DND-41 (cell line): ENCODE measurements around the gene CFAP77.

Experiments
- EZH2 ChIP-seq: IDR thresholded peaks from 3 replicates; pipeline ENCODE4 v1.6.1; 2012; ENCODE audit warnings: borderline replicate concordance, low read depth, mild to moderate bottlenecking, moderate library complexity, low read length, inconsistent platforms; ENCODE audit not compliant: severe bottlenecking
- TF ChIP-seq, protein P1 (sequence below): IDR thresholded peaks from 2 replicates; pipeline ENCODE4 v1.5.1; 2012; ENCODE audit warnings: borderline replicate concordance, low read length, moderate library complexity, mild to moderate bottlenecking; ENCODE audit not compliant: poor library complexity, severe bottlenecking; ENCODE audit errors: extremely low read depth

DNA sequence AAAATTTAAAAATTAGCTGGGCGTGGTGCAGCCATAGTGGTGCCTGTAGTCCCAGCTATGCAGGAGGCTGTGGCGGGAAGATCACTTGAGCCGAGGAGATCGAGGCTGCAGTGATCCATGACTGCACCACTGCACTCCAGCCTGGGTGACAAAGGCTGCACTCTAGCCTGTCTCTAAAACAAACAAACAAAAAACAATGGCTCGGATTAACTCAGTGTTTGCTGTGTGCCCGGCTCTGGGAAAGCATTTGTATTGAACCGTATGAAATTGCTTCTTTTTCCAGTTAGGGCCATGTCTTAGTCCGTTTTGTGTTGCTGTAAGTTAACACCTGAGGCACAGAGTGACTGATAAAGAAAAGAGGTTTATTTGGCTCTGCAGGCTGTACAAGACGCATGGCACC is 62.6 kb downstream of the CFAP77 start:
- TF ChIP-seq, protein P1, sequence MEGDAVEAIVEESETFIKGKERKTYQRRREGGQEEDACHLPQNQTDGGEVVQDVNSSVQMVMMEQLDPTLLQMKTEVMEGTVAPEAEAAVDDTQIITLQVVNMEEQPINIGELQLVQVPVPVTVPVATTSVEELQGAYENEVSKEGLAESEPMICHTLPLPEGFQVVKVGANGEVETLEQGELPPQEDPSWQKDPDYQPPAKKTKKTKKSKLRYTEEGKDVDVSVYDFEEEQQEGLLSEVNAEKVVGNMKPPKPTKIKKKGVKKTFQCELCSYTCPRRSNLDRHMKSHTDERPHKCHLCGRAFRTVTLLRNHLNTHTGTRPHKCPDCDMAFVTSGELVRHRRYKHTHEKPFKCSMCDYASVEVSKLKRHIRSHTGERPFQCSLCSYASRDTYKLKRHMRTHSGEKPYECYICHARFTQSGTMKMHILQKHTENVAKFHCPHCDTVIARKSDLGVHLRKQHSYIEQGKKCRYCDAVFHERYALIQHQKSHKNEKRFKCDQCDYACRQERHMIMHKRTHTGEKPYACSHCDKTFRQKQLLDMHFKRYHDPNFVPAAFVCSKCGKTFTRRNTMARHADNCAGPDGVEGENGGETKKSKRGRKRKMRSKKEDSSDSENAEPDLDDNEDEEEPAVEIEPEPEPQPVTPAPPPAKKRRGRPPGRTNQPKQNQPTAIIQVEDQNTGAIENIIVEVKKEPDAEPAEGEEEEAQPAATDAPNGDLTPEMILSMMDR, result no peak
- TF ChIP-seq EZH2, result no peak
